ENCODE measurements around the gene CARS1. TPM values are rescaled to one million over a fixed set of nuclear protein-coding genes. Genes with fewer than 3 reads are reported as not detected.

The CARS1 gene
- total and polyA plus RNA-seq, 2 of the 8 experiments (the other 6 are each of a cell fraction or from before 2014, with no cell fraction given): 44.1 to 100 TPM

DNA sequence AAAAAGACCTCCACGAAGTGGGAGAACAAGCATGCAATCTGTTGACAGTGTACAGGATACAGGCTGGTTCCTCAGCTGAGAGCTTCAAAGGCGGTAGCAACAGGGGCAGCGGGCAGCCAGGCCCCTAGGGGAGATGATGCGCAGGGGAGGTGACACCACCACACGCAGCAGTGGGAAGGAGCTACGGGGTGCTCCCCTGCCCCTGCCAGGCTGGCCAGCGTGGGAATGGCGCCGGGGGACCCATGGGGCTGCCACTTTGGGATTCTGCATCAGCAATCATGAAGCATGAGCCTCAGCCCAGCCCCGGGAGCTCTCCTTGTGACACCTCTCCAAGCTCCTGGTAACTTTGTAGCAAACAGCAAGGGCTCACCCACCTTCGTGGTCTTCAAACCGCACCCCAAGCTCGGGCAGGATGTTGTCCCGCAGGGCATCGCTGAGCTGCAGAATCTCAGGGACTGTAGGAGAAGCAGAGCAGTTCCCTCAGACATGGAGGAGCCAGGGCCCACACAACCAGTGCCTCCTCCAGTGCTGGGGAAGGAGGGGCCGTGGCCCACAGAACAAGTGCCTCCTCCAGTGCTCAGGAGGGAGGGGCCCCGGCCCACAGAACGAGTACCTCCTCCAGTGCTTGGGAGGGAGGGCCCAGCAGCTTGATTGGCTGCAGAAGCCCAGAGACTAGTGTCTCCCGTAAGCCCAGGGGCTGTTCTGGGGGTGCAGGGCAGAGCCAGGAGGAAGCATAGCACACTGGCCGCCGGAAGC lies 50.5 kb downstream of the CARS1 start:
- Histone ChIP-seq H3K14ac (ENCODE audit: insufficient read length) (no peak overlapping the region), H3K36me3 (ENCODE audit: control insufficient read depth in 2 of 4, insufficient read depth in 4 of 4, low read length in 3 of 4) (peaks cover 14 to 69% (median 46%) of the 10 kb centered on the region in 4 experiments), H3K4ac (replicated peaks; ENCODE audit: insufficient read length, low read depth, low read length) (no peak overlapping the region), H3K56ac (replicated peaks; ENCODE audit: insufficient read length, low read depth, low read length) (no peak overlapping the region), H4K8ac (ENCODE audit: extremely low read depth, insufficient read depth, low read length) (no peak overlapping the region), H3K27me3 (replicated peaks in 1 of 4; ENCODE audit: control insufficient read depth in 3 of 4, extremely low read depth in 1 of 4, insufficient read depth in 3 of 4, low read length in 3 of 4) (no peaks in the 10 kb centered on the region), H3K9me3 (ENCODE audit: insufficient read depth in 2 of 2, low read depth in 1 of 2, low read length in 1 of 2) (no peaks in the 10 kb centered on the region), H3K4me1 (replicated peaks in 1 of 4; ENCODE audit: control insufficient read depth in 3 of 4, insufficient read depth in 4 of 4, low read length in 3 of 4) (no peaks in the 10 kb centered on the region), H3K79me1 (ENCODE audit: low read depth, low read length) (no peaks in the 10 kb centered on the region), H4K5ac (ENCODE audit: insufficient read length, low read depth, low read length) (no peak overlapping the region), H3K9ac (replicated peaks in 1 of 4; ENCODE audit: extremely low read depth in 1 of 4, low read depth in 3 of 4, low read length in 3 of 4) (peak overlapping the region in 1 of 4 experiments; percentile 13; a peak in 2 of 7 replicates), H2BK20ac (ENCODE audit: low read length) (no peak overlapping the region), H3K23ac (ENCODE audit: insufficient read length) (no peak overlapping the region), H2BK5ac (ENCODE audit: low read depth, low read length) (no peak overlapping the region), H3K18ac (ENCODE audit: extremely low read depth, low read length) (no peak overlapping the region), H4K91ac (replicated peaks; ENCODE audit: insufficient read length, low read length) (no peak overlapping the region), H2BK15ac (ENCODE audit: low read length) (no peak overlapping the region), H3K4me2 (ENCODE audit: insufficient read depth in 1 of 2, low read depth in 2 of 2, low read length in 2 of 2) (no peak overlapping the region), H2AK5ac (ENCODE audit: low read depth, low read length) (no peak overlapping the region), H3K27ac (ENCODE audit: low read depth, low read length) (no peak overlapping the region), H2BK120ac (replicated peaks; ENCODE audit: low read depth, low read length) (no peak overlapping the region), H4K20me1 (replicated peaks in 1 of 2; ENCODE audit: control insufficient read depth in 1 of 2, insufficient read depth in 2 of 2, low read length in 2 of 2) (peaks cover 9 to 14% of the 10 kb centered on the region in 2 experiments), H3K23me2 (ENCODE audit: low read depth, low read length) (no peaks in the 10 kb centered on the region), H2BK12ac (ENCODE audit: low read depth, low read length) (no peak overlapping the region), H2AFZ (ENCODE audit: low read length) (no peak overlapping the region), H3K79me2 (ENCODE audit: control insufficient read depth in 1 of 2, insufficient read depth in 2 of 2, low read length in 2 of 2) (no peaks in the 10 kb centered on the region), H3K4me3 (ENCODE audit: extremely low read depth in 1 of 4, insufficient read depth in 2 of 4, low read depth in 3 of 4, low read length in 4 of 4) (no peak overlapping the region)
- ChIA-PET CTCF (ENCODE audit: partially characterized antibody) (interaction anchor here (0.8 to 4.4 kb wide), 5 partner anchors 8 to 33 kb away, joined by 3 to 14 read pairs (median 12); no protein-coding TSS in a partner anchor), POLR2A (ENCODE audit: partially characterized antibody) (interaction anchor here (0.9 to 2.7 kb wide), 6 partner anchors 8 to 31 kb away, joined by 3 to 11 read pairs (median 4); no protein-coding TSS in a partner anchor)
- DNase-seq (ENCODE audit: low read depth in 1 of 2, low spot score in 2 of 2): no peak
- WGBS, 2 experiments (ENCODE audit: extremely low coverage in 1 of 2, insufficient coverage in 1 of 2, insufficient read length in 1 of 2, insufficient replicate concordance in 2 of 2, low coverage in 1 of 2, low lambda C conversion rate in 2 of 2, missing lambda C conversion rate in 1 of 2): 93% methylated on average over 19 of the region's 21 CpGs; no CpG with 5 or more reads in 1 of the 2 experiments
- no peak for TF ChIP-seq HDAC2 (IDR thresholded peaks at IDR 0.05; ENCODE audit: borderline replicate concordance in 1 of 2, low read depth in 2 of 2, low read length in 2 of 2)
- TF ChIP-seq SAP30 (IDR thresholded peaks at IDR 0.05; ENCODE audit: insufficient read depth, insufficient replicate concordance, low read length): no peak
- TF ChIP-seq TAF7 (optimal IDR thresholded peaks at IDR 0.05; ENCODE audit: borderline replicate concordance, low read depth, low read length): no peak
- TF ChIP-seq KDM5A (IDR thresholded peaks at IDR 0.05; ENCODE audit: low read length): no peak
- TF ChIP-seq, protein P1, sequence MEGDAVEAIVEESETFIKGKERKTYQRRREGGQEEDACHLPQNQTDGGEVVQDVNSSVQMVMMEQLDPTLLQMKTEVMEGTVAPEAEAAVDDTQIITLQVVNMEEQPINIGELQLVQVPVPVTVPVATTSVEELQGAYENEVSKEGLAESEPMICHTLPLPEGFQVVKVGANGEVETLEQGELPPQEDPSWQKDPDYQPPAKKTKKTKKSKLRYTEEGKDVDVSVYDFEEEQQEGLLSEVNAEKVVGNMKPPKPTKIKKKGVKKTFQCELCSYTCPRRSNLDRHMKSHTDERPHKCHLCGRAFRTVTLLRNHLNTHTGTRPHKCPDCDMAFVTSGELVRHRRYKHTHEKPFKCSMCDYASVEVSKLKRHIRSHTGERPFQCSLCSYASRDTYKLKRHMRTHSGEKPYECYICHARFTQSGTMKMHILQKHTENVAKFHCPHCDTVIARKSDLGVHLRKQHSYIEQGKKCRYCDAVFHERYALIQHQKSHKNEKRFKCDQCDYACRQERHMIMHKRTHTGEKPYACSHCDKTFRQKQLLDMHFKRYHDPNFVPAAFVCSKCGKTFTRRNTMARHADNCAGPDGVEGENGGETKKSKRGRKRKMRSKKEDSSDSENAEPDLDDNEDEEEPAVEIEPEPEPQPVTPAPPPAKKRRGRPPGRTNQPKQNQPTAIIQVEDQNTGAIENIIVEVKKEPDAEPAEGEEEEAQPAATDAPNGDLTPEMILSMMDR (IDR thresholded peaks at IDR 0.05; ENCODE audit: control extremely low read depth in 1 of 3, insufficient read depth in 1 of 3, low read depth in 1 of 3, low read length in 3 of 3): no peak
- FAIRE-seq: no peak
